GM12865 (cell line): ENCODE results near the gene EVPL.

Experiments
- DNase-seq: peaks from one replicate; pipeline ENCODE4 v3.0.0; 2010; ENCODE audit warnings: low read depth
- H3K4me3 ChIP-seq: 2 replicates; pipeline ENCODE4 v1.5.1; 2011; ENCODE audit warnings: mild to moderate bottlenecking, low read depth, low read length, control low read depth
- TF ChIP-seq, protein P1 (sequence below): IDR thresholded peaks from 2 replicates; pipeline ENCODE4 v1.5.1; 2011; ENCODE audit warnings: low read length, control low read depth, low read depth, inconsistent platforms; ENCODE audit not compliant: insufficient read depth; ENCODE audit errors: missing control alignments

EVPL gene

DNA sequence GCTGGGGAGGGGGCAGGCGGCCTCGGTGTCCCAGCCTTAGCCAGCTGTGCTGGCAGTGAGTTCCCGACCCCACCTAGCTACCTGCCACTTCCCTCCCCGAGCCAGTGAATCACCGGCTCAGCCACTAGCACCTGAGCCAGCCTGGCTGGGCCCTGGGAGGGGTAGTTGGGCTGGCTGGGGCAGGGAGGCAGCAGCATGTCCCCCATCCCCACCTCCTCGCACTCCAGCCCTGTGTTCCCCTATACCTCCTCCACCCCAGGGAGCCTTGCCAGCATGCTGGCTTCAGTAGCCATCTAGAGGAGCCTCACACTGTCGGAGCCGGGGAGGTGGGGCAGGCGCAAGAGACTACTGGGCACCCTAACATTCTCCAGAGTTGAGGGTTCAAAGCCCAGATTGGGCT, 2.8 kb downstream of the EVPL start:
- H3K4me3 ChIP-seq: no peak overlapping the region
- TF ChIP-seq, protein P1, sequence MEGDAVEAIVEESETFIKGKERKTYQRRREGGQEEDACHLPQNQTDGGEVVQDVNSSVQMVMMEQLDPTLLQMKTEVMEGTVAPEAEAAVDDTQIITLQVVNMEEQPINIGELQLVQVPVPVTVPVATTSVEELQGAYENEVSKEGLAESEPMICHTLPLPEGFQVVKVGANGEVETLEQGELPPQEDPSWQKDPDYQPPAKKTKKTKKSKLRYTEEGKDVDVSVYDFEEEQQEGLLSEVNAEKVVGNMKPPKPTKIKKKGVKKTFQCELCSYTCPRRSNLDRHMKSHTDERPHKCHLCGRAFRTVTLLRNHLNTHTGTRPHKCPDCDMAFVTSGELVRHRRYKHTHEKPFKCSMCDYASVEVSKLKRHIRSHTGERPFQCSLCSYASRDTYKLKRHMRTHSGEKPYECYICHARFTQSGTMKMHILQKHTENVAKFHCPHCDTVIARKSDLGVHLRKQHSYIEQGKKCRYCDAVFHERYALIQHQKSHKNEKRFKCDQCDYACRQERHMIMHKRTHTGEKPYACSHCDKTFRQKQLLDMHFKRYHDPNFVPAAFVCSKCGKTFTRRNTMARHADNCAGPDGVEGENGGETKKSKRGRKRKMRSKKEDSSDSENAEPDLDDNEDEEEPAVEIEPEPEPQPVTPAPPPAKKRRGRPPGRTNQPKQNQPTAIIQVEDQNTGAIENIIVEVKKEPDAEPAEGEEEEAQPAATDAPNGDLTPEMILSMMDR: no peak
- no peak for DNase-seq

DNA sequence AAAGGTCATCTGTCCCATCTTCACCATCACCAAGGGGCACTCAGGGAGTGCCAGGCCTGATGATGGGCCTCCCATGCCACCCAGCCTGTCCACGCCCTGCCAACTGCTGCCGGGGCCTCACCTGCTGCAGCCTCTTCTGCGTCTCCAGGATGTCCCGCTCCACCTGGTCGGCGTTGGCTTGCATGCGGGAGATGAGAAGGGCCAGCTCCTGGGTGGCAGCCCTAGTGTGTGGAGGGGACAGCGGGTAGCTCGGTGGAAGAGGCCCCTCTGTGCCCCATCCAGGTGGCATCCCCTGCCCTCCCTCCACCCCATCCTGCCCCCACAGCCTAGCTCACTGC, 3.2 kb downstream of the EVPL start:
- H3K4me3 ChIP-seq: no peak overlapping the region
- no peak for DNase-seq
- TF ChIP-seq, protein P1: no peak

DNA sequence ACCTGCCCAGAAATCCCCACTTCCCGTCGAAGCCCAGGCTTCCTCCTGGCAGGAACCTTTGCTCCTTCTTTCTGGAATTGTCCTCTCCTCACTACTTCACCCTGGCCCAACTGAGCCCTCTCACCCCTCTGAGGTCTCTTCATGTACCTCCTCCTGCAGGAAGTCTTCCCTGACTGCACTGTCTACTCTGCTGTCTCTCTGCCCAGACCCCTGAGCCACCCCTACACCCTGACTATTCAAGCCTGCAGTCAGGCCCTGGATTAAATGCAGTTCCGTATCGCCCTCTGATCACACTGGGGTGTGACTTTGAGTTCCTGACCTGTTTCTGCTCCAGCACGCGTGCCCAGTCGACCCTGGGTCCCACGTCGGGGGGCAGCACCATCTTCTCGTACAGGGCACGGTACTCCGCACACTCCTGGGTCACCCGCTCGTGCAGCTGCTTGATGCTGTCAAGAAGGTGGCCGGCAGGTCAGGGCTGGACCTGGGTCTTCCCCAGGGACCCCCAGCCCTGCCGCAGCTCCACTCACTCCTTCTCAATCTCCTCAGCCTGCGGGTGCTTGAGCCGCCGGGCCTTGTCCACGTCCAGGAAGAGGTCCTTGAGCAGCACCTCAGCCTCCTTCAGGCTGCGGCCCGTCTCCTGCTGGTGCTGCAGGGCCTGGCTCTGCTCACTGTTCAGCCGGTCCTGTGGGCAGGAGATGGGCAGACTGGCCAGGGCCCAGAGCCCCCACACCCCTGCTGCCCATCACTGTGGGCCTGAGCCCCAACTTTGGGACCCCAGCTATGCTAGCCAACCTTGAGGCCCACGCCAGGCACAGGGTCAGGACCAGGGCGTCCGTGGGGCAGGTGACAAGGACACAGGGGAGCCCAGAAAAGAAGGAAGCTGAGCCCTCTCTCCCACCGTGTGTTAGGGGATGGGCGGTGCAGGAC, 3.9 kb downstream of the EVPL start:
- no peak for DNase-seq
- TF ChIP-seq, protein P1: no peak

DNA sequence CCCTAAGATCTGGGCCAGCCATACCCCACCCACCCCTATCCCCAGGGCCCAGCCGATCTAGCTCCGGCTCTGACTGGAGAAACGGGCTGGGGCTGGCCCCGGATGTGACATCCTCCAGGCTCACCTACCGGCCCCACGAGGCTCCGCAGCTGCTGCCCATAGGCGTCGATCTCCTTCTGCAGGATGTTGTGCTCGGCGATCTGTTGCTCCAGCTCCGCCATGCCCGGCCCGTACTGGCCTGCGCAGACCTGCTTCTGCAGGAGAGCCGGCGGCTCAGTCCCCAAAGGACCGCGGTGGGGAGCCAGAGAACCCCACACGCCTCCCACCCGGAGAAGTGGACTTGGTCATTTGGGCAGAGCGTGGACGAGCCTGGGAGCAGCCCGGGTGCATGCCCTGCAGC, 4.8 kb downstream of the EVPL start:
- DNase-seq: no peak
- H3K4me3 ChIP-seq: no peak overlapping the region
- TF ChIP-seq, protein P1: no peak

More for the DNA sequence above, 3.9 kb downstream of the EVPL start:
- no peak overlapping the region for H3K4me3 ChIP-seq

DNA sequence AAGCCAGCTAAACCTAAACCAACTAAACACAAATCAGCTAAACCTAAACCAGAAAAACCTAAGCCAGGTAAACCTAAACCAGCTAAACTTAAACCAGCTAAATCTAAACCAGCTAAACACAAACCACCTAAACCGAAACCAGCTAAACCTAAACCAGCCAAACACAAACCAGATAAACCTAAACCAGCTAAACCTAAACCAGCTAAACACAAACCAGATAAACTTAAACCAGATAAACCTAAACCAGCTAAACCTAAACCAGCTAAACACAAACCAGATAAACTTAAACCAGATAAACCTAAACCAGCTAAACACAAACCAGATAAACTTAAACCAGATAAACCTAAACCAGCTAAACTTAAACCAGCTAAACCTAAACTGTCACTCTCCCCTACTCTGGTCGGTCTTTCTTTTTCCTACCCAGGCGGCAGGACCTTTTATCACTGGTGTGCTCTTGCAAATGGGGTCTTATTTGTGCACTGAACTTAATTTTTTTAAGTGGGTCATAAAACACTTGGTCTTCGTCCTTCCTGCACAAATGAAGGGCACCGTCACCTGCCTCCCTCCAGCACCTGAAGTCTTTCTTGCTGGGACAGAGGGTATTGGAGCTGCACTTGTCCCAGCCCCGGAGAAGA, 7.2 kb downstream of the EVPL start:
- no peak for DNase-seq
- H3K4me3 ChIP-seq: no peak overlapping the region
- TF ChIP-seq, protein P1: no peak

DNA sequence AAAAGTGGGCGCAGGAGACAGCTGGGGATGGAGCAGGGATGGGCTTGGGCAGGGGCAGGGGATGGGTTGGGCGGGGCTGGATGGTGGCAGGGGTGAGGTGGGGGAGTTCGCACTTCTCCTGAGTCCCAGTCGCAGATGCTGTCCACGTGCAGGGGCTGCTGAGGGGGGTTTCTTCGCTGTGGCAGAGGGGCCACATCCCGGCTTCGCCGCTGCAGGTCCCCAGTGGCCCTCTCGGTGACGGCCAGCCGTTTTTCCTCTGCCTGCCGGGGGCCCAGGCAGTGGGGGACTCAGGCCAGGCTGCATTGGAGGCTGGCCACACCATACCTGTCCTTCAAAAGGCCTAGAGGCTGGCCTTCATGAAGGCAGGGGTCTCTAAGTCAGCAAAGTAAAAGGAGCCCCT, 8.3 kb downstream of the EVPL start:
- DNase-seq: no peak

More for the DNA sequence above, 8.3 kb downstream of the EVPL start:
- no peak overlapping the region for H3K4me3 ChIP-seq
- TF ChIP-seq, protein P1: no peak
